ENCODE measurements around the gene HDHD2. TPM values are rescaled to one million over a fixed set of nuclear protein-coding genes. Genes with fewer than 3 reads are reported as not detected.

HDHD2 gene
- total RNA-seq, 1 donor from 2014 or later, result 40.8 TPM

DNA sequence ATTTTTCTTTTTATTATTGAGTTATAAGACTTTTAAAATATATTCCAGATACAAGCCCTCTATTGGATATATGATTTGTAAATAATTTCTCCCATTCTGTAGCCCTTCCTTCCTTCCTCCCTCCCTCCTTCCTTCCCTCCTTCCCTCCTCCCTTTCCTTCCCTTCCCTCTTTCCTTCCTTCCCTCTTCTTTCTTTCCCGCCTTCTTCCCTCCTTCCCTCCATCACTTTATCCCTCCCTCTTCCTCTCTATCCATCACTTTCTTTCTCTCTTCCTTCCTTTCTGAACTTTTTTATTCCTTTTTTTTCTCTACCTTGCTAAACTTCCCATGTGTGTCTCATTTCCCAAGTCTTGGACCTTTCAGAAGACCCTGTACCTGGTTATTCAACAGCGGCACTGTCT, 69.4 kb downstream of the HDHD2 start:
- H3K27ac Mint-ChIP-seq, result no peak overlapping the region
- no peak for DNase-seq (ENCODE audit: low spot score)
- H3K36me3 Mint-ChIP-seq (ENCODE audit: low read depth), result no peaks in the 10 kb centered on the region
- H3K9me3 Mint-ChIP-seq, result no peaks in the 10 kb centered on the region
- no peak overlapping the region for H3K4me3 Mint-ChIP-seq (ENCODE audit: low read depth)
- no peaks in the 10 kb centered on the region for H3K27me3 Mint-ChIP-seq (ENCODE audit: low read depth)
- no peaks in the 10 kb centered on the region for H3K4me1 Mint-ChIP-seq (ENCODE audit: low read depth)
- intact Hi-C loops (cut with micrococcal nuclease), result no loop called here

DNA sequence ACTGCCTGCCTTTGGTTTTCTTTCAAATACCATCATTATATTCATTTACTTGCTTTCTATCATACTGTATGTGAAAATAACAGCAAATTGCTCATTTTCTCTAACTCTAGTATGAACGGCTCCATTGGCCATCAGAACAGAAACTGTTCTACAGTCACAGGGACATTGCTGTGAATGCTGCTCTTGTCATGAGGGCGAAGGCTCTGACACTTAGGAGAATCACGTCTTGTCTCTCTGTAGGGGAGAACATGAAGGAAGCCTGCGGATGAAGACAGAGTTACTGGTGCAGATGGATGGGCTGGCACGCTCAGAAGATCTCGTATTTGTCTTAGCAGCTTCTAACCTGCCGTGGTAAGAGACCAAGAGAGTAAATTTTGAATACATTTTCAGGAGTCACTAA, 73.2 kb downstream of the HDHD2 start:
- Mint-ChIP-seq H3K27me3 (ENCODE audit: low read depth) (peaks cover 5% of the 10 kb centered on the region), H3K27ac (no peak overlapping the region), H3K4me3 (ENCODE audit: low read depth) (no peak overlapping the region), H3K9me3 (no peaks in the 10 kb centered on the region), H3K4me1 (ENCODE audit: low read depth) (no peaks in the 10 kb centered on the region), H3K36me3 (ENCODE audit: low read depth) (no peaks in the 10 kb centered on the region)
- DNase-seq (ENCODE audit: low spot score), result no peak
- intact Hi-C loops (cut with micrococcal nuclease), result no loop called here

DNA sequence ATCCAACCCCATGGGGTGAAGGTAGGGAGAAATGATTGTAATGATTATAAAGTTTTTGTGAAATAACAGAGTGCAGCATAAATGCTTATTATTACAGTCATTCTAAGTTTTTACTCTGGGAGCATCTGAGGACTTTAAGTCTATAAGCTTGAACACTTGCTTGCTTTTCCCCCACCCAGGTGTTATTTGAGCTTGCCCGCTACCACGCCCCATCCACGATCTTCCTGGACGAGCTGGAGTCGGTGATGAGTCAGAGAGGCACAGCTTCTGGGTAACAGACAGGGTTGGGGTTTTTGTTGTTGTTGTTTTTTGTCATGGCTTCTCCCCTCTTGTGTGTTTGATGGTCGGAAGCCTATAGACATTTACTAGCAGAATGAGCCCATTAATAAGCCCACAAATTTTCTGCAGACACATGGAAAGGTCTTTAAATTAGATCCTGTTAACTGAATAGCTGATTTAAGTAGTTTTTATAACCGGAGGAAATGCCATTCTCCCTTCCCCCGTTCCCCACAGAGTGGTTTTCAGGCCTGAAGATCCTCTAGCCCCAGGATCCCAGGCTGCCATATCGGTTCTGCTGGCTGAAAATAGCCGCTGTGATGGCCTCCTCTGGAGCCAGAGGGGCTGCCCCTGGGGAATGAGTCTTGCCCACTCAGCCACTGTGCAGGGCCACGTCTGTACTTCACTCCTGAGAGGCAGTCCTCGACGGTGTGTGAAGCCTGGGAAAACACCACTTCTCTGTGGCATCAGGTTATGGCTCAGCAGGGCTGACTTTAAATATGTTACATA, 75.0 kb downstream of the HDHD2 start:
- H3K9me3 Mint-ChIP-seq, result no peaks in the 10 kb centered on the region
- no peaks in the 10 kb centered on the region for H3K4me1 Mint-ChIP-seq (ENCODE audit: low read depth)
- intact Hi-C loops (cut with micrococcal nuclease), result no loop called here
- peaks cover 5% of the 10 kb centered on the region for H3K27me3 Mint-ChIP-seq (ENCODE audit: low read depth)
- H3K27ac Mint-ChIP-seq, result no peak overlapping the region
- no peak overlapping the region for H3K4me3 Mint-ChIP-seq (ENCODE audit: low read depth)
- no peaks in the 10 kb centered on the region for H3K36me3 Mint-ChIP-seq (ENCODE audit: low read depth)
- DNase-seq (ENCODE audit: low spot score), result no peak

DNA sequence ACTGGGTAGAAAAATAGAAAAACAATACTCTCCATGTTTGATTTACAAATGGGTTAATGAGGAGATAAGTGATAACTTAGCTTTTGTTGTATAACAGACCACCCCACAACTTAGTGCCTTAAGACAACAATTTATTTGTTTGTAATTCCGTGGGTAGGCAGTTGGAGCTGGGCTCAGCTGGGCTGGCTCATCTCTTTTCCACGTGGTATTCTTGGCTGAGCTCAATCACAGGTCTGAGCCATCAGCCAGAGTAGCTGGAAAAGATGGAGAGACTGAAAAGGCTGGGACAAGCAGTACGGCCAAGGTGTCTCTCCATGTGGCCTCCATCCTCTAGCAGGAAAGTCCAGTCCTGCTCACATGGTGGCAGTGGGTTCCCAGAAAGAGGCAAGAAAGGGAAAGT, 82.7 kb downstream of the HDHD2 start:
- intact Hi-C loops (cut with micrococcal nuclease), result no loop called here
- Mint-ChIP-seq H3K27ac (no peak overlapping the region), H3K9me3 (no peaks in the 10 kb centered on the region), H3K4me3 (ENCODE audit: low read depth) (no peak overlapping the region), H3K36me3 (ENCODE audit: low read depth) (no peaks in the 10 kb centered on the region), H3K27me3 (ENCODE audit: low read depth) (peaks cover 5% of the 10 kb centered on the region), H3K4me1 (ENCODE audit: low read depth) (no peaks in the 10 kb centered on the region)
- DNase-seq (ENCODE audit: low spot score), result no peak

DNA sequence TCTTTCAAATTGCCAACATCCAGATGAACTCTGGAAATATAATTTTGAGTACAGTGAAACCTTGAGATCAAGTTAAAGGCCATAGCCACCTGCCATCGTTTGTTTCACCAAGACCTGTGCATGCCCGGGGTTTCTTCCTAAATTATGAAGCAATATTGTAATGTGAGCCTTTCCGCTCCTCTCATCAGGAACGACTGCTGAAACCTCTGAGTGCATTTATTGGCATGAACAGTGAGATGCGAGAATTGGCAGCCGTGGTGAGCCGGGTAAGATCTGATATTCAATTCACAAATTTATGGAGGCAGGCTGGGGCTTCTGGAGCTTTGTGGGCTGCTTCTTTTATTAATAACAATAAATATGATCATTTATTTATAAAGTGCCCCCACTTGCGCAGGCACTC, 87.2 kb downstream of the HDHD2 start:
- Mint-ChIP-seq H3K36me3 (ENCODE audit: low read depth) (no peaks in the 10 kb centered on the region), H3K27me3 (ENCODE audit: low read depth) (peaks cover 3% of the 10 kb centered on the region), H3K27ac (no peak overlapping the region), H3K4me3 (ENCODE audit: low read depth) (no peak overlapping the region), H3K9me3 (no peaks in the 10 kb centered on the region), H3K4me1 (ENCODE audit: low read depth) (no peaks in the 10 kb centered on the region)
- no peak for DNase-seq (ENCODE audit: low spot score)
- intact Hi-C loops (cut with micrococcal nuclease), result no loop called here

DNA sequence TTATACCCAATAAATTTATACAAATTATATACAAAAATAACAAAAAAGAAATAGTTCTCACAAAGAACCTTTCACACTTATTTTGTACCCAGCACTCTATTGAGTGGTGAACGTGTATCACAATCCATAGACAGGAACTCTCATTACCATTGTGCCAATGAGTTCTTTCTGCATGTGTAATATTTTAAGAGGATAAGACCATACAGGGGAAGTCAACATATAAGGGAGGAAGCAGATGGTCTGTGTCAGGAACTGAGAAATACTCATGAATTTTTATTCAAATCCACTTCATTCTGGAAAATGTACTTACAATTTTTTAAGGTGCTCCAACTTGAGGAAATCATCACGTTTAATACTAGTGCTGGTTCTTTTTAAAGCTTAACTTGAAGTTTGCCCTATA, 87.8 kb downstream of the HDHD2 start:
- intact Hi-C loops (cut with micrococcal nuclease), result no loop called here
- no peaks in the 10 kb centered on the region for H3K36me3 Mint-ChIP-seq (ENCODE audit: low read depth)
- no peaks in the 10 kb centered on the region for H3K4me1 Mint-ChIP-seq (ENCODE audit: low read depth)

More for the DNA sequence above, 87.8 kb downstream of the HDHD2 start:
- DNase-seq (ENCODE audit: low spot score), result no peak
- Mint-ChIP-seq H3K4me3 (ENCODE audit: low read depth) (no peak overlapping the region), H3K27ac (no peak overlapping the region), H3K27me3 (ENCODE audit: low read depth) (peaks cover 2% of the 10 kb centered on the region), H3K9me3 (no peaks in the 10 kb centered on the region)

Other genes starting within 250 kb of the HDHD2 start
- 24.2 and 27.1 TPM in 2 replicates for gene PIAS2, start 233.0 kb downstream of the HDHD2 start, total RNA-seq
- gene KATNAL2, start 232.9 kb downstream of the HDHD2 start, total RNA-seq, result 0.23 and 0.37 TPM in 2 replicates
- not detected in 2 replicates for gene ELOA2, start 114.9 kb downstream of the HDHD2 start, total RNA-seq
- 13.3 and 14.2 TPM in 2 replicates for gene IER3IP1, start 25.9 kb upstream of the HDHD2 start, total RNA-seq
- not detected in 2 replicates for gene SKOR2, start 101.2 kb upstream of the HDHD2 start, total RNA-seq